ENCODE measurements around the gene VRK3.

DNA sequence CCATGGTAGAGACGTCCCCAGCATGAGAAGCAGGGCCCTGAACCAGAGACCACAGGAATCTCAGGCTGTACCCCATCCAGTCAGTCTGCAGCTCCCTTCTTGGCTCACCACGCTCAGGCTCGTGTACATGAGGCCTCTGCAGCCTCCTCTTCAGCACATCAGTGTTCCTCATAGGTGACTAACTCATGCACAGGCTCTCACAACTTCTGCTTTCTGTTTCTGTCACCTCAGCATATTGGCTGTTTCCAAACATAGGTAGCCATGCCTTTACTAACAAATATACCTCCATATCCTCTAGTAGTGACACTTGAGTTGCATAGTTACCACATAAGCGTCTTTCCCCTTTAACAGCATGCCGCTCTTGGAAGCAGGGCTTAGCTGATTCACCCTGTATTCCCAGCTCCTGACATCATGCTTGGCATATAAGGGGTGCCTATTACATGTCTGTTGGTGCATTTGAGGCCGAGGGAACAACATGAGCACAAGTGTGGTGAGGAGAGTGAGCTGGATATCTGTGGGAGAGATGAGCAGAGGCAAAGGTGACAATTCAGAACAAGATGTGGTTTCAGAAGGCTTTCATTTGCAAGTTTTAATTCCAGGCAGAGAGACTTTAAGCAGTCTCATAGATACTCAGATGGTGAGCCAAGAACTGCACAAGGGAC lies 17.3 kb upstream of the VRK3 start:
- TF ChIP-seq EZH2 (IDR thresholded peaks at IDR 0.05) (no peak), POLR2AphosphoS5 (IDR thresholded peaks at IDR 0.05; ENCODE audit: borderline replicate concordance, low read depth, low read length) (no peak)
